Stimulated activated CD8-positive, alpha-beta memory T cell treated with anti-CD3 and anti-CD28 coated beads, Interleukin-4, amount 100 ng/mL, for 1 hour (primary cell): ENCODE measurements around the gene TMED1.
"Not testable (repeated sequence)": the region's sequence is repeated elsewhere in the genome, so short reads cannot be mapped to it uniquely, and the experiment has no call there.

Experiments used
- DNase-seq, 2 donors: peaks; one replicate each; pipeline ENCODE4 v3.0.0-alpha.2; 2020; ENCODE audit warnings: low read depth in 2 of 2, low spot score in 1 of 2

The TMED1 gene

GRCh38 chr19:10862561-10863106, 26.6 kb upstream of the TMED1 start:
- DNase-seq = no peak

DNA sequence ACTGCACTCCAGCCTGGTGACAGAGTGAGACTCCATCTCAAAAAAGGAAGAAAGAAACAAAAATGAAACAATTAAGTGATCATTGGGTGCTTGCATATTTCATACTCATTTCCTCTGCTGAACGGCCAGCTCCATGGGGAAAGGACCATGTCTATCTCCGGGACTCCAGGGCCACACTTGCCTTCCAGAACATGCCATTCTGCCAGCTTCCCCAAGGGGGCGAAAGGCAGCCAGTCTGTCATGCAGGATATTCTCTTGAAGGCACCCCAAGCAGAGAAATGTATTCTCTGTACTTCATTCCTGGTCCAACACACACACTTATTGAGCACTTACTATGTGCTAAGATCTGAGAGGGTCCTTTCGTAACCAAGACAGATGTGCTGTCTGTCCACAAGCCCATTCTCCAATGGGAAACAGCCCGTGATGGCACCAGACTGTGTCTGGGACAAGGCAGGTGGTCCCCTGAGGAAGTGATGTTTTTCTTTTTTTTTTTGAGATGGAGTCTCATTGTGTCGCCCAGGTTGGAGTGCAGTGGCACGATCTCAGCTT, 25.2 kb upstream of the TMED1 start:
- DNase-seq = no peak

GRCh38 chr19:10858204-10858828, 22.3 kb upstream of the TMED1 start:
- no peak for DNase-seq

- DNase-seq = not testable (repeated sequence)
Measured at GRCh38 chr19:10856899-10857298, 20.9 kb upstream of the TMED1 start.

GRCh38 chr19:10855879-10856522, 20.0 kb upstream of the TMED1 start:
- DNase-seq = no peak

- no peak for DNase-seq
Measured at GRCh38 chr19:10854350-10855089, 18.5 kb upstream of the TMED1 start.

DNA sequence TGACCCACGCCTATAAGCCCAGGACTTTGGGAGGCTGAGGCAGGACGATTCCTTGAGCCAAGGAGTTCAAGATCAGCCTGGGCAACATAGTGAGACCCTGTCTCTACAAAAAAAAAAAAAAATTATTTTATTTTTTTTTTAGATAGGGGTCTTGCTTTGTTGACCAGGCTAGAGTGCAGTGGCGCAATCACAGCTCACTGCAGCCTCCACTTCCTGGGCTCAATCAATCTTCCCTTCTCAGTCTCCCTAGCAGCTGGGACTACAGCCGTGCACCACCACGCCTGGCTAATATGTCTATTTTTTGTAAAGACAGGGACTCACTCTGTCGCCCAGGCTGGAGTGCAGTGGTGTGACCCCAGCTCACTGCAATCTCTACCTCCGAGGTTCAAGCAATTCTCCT, 16.9 kb upstream of the TMED1 start:
- DNase-seq = no peak

- no peak for DNase-seq
Measured at GRCh38 chr19:10852098-10852800, 16.2 kb upstream of the TMED1 start.

GRCh38 chr19:10850631-10851030, 14.6 kb upstream of the TMED1 start:
- DNase-seq = no peak

DNA sequence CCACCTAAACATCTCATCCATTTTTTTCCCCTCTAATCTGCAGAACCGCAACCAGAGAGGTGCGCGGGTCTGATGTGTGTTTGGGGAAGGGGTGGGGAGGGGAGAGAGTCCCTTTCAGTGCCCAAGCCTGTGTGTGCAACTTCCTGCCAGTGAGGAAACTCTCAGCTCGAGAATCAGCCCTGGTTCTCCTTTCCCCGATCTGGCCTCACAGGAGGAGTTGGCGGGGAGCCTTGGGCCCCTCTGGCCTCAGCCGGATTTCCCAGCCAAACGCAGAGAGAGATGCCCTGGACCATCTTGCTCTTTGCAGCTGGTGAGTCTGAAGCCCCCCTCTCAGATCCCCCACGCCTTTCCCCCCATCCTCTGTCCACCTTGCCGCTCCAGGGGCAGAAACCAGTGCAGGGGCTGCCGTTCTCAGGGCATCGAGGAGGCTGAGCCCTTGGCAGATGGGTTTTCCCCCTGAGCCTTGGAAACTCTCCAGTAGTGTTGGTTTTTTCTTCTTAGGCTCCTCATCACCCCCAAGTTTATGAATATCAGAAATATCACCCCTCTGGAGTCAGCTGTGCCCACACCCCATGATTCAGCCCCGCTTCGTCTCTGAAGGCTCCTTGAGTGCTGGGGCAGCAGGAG, 12.3 kb upstream of the TMED1 start, which contains the start of gene C19orf38:
C19orf38 (plus strand) TSS at position 186 of the 627 bp plus-strand sequence; CDS start at position 280, 94 bp downstream.
- DNase-seq = no peak

DNA sequence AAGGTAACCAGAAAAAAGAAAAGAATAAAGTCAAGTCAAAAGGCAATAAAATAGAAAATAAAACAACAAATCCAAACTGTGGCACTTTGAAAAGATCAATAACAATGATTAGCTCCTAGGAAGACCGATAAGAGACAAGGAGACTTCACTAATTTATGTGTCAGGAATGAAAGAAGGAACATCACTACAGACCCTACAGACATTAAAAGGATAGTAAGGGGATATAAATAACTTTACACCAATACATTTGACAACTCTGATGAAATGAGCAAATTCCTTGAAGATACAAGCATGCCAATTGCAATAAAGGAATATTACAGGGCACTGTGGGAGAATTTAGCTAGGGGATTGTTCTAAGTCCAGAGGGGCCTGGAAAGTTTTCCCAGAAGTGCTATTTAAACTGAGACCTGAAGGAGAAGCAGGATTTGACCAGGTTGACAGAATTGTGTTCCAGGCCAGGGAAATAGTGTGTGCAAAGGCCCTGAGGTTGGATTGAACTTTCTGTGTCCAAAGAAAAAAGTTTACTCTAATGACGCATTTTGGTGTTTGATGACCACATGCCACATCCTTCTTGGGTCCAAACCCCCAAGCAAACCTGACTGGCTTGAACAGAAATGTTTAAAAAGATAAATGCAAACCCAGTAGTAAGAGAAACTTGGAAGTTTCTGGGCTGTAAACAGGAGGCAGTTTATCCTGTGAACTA, 10.6 kb upstream of the TMED1 start:
- DNase-seq = no peak

DNA sequence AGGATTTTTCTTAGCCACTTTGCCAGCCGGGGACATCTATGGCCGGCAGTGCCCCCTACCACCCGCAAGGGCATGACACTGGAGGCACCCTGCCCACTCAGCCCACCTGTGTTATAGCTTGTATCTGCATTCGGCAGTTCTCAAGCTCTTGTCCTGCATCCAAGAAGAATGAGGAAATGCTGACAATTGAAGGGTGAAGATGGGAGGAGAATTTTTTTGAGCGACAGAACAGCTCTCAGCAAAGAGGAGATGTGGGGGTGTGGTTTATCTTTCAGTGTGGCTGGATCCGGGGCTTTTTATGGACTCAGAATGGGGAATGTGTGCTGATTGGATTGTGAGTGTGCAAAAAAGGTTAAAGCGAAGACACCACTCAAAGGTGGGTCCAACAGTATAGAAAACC, 6.8 kb upstream of the TMED1 start:
- DNase-seq = no peak

GRCh38 chr19:10839114-10840050, 3.4 kb upstream of the TMED1 start:
- DNase-seq = no peak

DNA sequence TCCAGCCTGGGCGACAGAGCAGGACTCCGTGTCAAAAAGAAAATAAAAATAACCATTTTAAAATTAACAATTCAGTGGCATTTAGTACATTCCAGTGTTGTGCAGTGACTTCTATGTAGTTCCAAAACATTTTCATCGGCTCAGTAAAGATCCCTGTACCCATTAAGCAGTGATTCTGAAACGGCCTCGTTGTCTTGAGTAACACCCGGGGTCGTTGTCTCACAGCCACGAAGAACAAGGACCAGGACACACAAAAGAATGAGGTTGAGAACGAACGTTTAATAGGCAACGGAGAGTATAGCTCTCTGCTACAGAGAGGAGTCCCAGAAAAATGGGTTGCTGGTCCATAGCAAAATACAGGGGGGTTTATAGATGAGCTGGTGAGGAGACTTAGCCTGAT, 2.4 kb upstream of the TMED1 start:
- no peak for DNase-seq

DNA sequence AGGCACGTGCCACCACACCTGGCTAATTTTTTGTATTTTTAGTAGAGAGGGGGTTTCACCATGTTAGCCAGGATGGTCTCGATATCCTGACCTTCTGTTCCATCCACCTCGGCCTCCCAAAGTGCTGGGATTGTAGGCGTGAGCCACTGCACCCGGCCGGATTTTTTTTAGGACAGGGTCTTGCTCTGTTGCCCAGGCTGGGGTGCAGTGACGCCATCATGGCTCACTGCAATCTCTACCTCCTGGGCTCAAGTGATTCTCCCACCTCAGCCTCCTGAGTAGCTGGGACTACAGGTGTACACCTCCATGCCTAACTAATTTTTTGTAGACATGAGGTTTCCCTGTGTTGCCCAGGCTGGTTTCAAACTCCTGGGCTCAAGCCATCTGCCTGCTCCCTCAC, 1.6 kb upstream of the TMED1 start:
- DNase-seq = not testable (repeated sequence)

- DNase-seq = peak in 1 of 2 donors; percentile 60
Measured at GRCh38 chr19:10836479-10837330, 693 bp upstream of the TMED1 start.

DNA sequence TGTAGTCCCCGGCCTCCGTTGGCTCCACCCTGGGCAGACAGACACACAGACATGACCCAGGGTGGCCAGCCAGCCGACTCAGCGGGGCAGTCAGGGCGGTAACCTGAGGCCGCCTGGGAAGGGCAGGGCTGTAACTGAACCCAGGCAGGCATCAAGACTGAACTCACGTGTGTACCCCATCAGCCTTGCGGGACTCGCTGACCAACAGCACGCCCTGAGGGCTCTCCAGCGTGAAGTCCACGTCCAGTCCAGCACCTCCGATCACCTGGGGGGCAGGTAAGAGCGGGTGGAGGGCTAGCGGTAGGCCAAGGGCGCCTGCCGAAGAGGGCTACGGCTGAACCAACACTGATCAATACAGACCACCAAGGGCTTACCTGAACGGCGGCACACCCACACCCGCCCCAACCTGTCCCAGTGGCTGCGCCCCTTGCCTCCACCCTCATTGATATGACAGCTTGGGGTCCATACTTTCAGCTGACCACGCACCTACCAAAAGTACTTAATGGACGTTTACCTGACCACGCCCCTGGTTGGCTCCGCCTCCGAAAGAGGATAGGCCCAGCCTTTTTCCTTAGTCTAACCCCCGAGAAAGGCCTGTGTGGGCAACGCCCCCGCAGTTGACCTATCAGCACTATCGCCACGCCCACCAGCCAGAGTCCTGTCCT, 791 bp downstream of the TMED1 start:
- no peak for DNase-seq

- DNase-seq = no peak
Measured at GRCh38 chr19:10832939-10833296, 3.1 kb downstream of the TMED1 start.
